CD4-positive, alpha-beta memory T cell (primary cell): ENCODE data around the gene HECA. TPM values are rescaled to one million over a fixed set of nuclear protein-coding genes. Genes with fewer than 3 reads are reported as not detected.
"Not testable (repeated sequence)": the region's sequence is repeated elsewhere in the genome, so short reads cannot be mapped to it uniquely, and the experiment has no call there.

Experiments
- CTCF ChIA-PET: fragments of 350-600 bp; sonication (Branson Sonifier 250); formaldehyde crosslinking; loops from one replicate; lab custom pipeline; 2021; ENCODE audit warnings: inconsistent platforms; ENCODE audit not compliant: partially characterized antibody; lab: Charles Lee
- POLR2A ChIA-PET: fragments of 350-600 bp; sonication (Branson Sonifier 250); formaldehyde crosslinking; loops from one replicate; lab custom pipeline; 2021; ENCODE audit not compliant: partially characterized antibody; lab: Charles Lee
- DNase-seq, 5 donors: peaks; one replicate each; pipeline versions ENCODE4 v3.0.0 to v3.0.0-alpha.2; 2020 to 2022; ENCODE audit warnings: mixed read lengths in 1 of 5
- H3K27ac ChIP-seq: one replicate; pipeline ENCODE4 v1.7.0; 2013; ENCODE audit warnings: low read depth, low read length
- H3K27me3 ChIP-seq: 2 replicates; pipeline ENCODE4 v1.7.0; 2013; ENCODE audit warnings: mild to moderate bottlenecking, low read length, moderate library complexity; ENCODE audit not compliant: insufficient read depth
- H3K36me3 ChIP-seq: 2 replicates; pipeline ENCODE4 v1.7.0; 2013; ENCODE audit warnings: mild to moderate bottlenecking, low read length, moderate library complexity; ENCODE audit not compliant: insufficient read depth
- H3K4me1 ChIP-seq: 2 replicates; pipeline ENCODE4 v1.7.0; 2013; ENCODE audit warnings: mild to moderate bottlenecking, low read length, moderate library complexity; ENCODE audit not compliant: insufficient read depth
- H3K4me3 ChIP-seq, 2 donors: one replicate each; pipeline ENCODE4 v1.7.0; 2013; ENCODE audit warnings: low read length in 2 of 2, mild to moderate bottlenecking in 1 of 2
- H3K9me3 ChIP-seq, 2 donors: one replicate each; pipeline ENCODE4 v1.7.0; 2013; ENCODE audit warnings: low read length in 2 of 2, control low read depth in 1 of 2; ENCODE audit not compliant: control insufficient read depth in 1 of 2
- H3K27ac Mint-ChIP-seq, 7 donors: one replicate each; pipeline ENCODE4 v1.8.0; 2020 to 2021; ENCODE audit warnings: mixed read lengths in 7 of 7, mild to moderate bottlenecking in 6 of 7, inconsistent platforms in 3 of 7, moderate library complexity in 3 of 7
- H3K27me3 Mint-ChIP-seq, 2 donors: one replicate each; pipeline ENCODE4 v1.8.0; 2020 to 2021; ENCODE audit warnings: mixed read lengths in 2 of 2
- H3K36me3 Mint-ChIP-seq, 2 donors: one replicate each; pipeline ENCODE4 v1.8.0; 2020 to 2021; ENCODE audit warnings: mixed read lengths in 2 of 2, inconsistent platforms in 1 of 2, mild to moderate bottlenecking in 1 of 2
- H3K4me1 Mint-ChIP-seq, 4 donors: one replicate each; pipeline ENCODE4 v1.8.0; 2020 to 2021; ENCODE audit warnings: mixed read lengths in 4 of 4, mild to moderate bottlenecking in 1 of 4
- H3K4me3 Mint-ChIP-seq, 8 donors: one replicate each; pipeline ENCODE4 v1.8.0; 2020 to 2021; ENCODE audit warnings: mixed read lengths in 8 of 8, mild to moderate bottlenecking in 7 of 8, moderate library complexity in 6 of 8, inconsistent platforms in 3 of 8
- H3K9me3 Mint-ChIP-seq, 8 donors: one replicate each; pipeline ENCODE4 v1.8.0; 2020 to 2021; ENCODE audit warnings: mixed read lengths in 8 of 8, mild to moderate bottlenecking in 5 of 8, inconsistent platforms in 3 of 8, moderate library complexity in 1 of 8
- intact Hi-C: fragments of 100-400 bp; cut with micrococcal nuclease; formaldehyde crosslinking; loops from one replicate; pipeline ENCODE4 v1.15.1; 2023
- polyA plus RNA-seq, 2 donors: library from polyadenylated mRNA; unstranded; fragments of 300-500 nt; fragmentation: Illumina TruSeq; gene quantifications; one replicate each; pipeline ENCODE4 v1.2.3, GENCODE V29; 2021
- total RNA-seq, 2 experiments: library from RNA; stranded (reverse); gene quantifications; one replicate each; pipeline ENCODE4 v1.2.3, GENCODE V29; 2021

HECA gene
- total and polyA plus RNA-seq, 4 experiments from 2014 or later, result 5.4 to 161 (median 83.2) TPM

DNA sequence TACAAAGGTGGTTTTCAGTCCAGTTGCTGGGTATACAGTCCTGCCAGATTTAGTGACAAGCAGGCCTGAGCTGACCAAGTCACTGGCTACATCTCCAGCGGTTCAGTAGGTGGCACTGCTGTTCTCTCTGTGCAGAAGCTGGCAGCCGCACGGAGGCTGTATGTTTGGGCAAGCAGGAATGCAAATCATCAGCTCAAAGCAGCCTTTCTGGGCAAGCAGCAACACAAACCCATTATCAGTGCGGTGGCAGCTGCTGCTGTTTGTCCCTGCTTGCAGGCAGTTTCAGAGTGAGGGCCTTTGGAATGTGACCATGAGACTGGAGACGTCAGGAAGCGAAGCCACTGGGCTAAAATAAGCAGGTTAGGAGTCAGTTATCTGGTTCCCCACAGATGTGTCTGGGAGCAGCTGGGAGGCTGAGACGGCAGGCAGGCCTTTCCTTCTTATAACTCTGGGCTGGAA is 84.4 kb downstream of the HECA start:
- no peaks in the 10 kb centered on the region for H3K27me3 Mint-ChIP-seq
- H3K27ac ChIP-seq, result no peak overlapping the region
- H3K4me3 ChIP-seq, result no peak overlapping the region
- ChIA-PET POLR2A (interaction anchor here (0.7 to 5.4 kb wide), 20 partner anchors 11 to 230 kb away, joined by 3 to 47 read pairs (median 6); partner anchors contain the start of genes CITED2 and TXLNB), CTCF (interaction anchor here (0.6 to 7.3 kb wide), 65 partner anchors 9 to 764 kb away, joined by 3 to 238 read pairs (median 6); partner anchors contain the start of genes CITED2 and TXLNB)
- peak overlapping the region; percentile 33 to 94 (median 87) for H3K27ac Mint-ChIP-seq
- peaks cover 0 to 4% (median 0%) of the 10 kb centered on the region in 8 donors for H3K9me3 Mint-ChIP-seq
- H3K36me3 Mint-ChIP-seq, result no peaks in the 10 kb centered on the region
- H3K27me3 ChIP-seq, result no peaks in the 10 kb centered on the region
- no peaks in the 10 kb centered on the region for H3K9me3 ChIP-seq
- peaks cover 8 to 13% (median 11%) of the 10 kb centered on the region in 4 donors for H3K4me1 Mint-ChIP-seq
- intact Hi-C loops, result loop anchor here (1.0 to 2.0 kb wide), 6 partner anchors 32 to 403 kb away; partner anchors contain the start of gene TXLNB
- peak; percentile 54 to 70 (median 68) for DNase-seq
- H3K4me1 ChIP-seq, result peaks cover 14% of the 10 kb centered on the region
- H3K4me3 Mint-ChIP-seq, result peak overlapping the region in 6 of 8 donors; percentile 23 to 80 (median 74)
- H3K36me3 ChIP-seq, result no peaks in the 10 kb centered on the region

- POLR2A ChIA-PET, result interaction anchor here (0.7 to 5.4 kb wide), 19 partner anchors 11 to 230 kb away, joined by 3 to 47 read pairs (median 7); partner anchors contain the start of genes CITED2 and TXLNB
- CTCF ChIA-PET, result interaction anchor here (0.6 to 7.3 kb wide), 63 partner anchors 9 to 764 kb away, joined by 3 to 238 read pairs (median 6); partner anchors contain the start of genes CITED2 and TXLNB
- no peaks in the 10 kb centered on the region for H3K27me3 ChIP-seq
- intact Hi-C loops, result loop anchor here (1.0 to 2.0 kb wide), 6 partner anchors 31 to 403 kb away; partner anchors contain the start of gene TXLNB
- Mint-ChIP-seq H3K9me3 (peaks cover 0 to 4% (median 0%) of the 10 kb centered on the region in 8 donors), H3K27me3 (no peaks in the 10 kb centered on the region), H3K27ac (peak overlapping the region in 6 of 7 donors; percentile 33 to 94 (median 88)), H3K4me3 (peak overlapping the region in 4 of 8 donors; percentile 23 to 80 (median 56)), H3K4me1 (peaks cover 8 to 13% (median 11%) of the 10 kb centered on the region in 4 donors), H3K36me3 (no peaks in the 10 kb centered on the region)
- H3K4me3 ChIP-seq, result no peak overlapping the region
- peaks cover 14% of the 10 kb centered on the region for H3K4me1 ChIP-seq
- no peak for DNase-seq
- no peak overlapping the region for H3K27ac ChIP-seq
- no peaks in the 10 kb centered on the region for H3K9me3 ChIP-seq
- no peaks in the 10 kb centered on the region for H3K36me3 ChIP-seq
Observed at GRCh38 chr6:139219746-139220145, 84.9 kb downstream of the HECA start.

DNA sequence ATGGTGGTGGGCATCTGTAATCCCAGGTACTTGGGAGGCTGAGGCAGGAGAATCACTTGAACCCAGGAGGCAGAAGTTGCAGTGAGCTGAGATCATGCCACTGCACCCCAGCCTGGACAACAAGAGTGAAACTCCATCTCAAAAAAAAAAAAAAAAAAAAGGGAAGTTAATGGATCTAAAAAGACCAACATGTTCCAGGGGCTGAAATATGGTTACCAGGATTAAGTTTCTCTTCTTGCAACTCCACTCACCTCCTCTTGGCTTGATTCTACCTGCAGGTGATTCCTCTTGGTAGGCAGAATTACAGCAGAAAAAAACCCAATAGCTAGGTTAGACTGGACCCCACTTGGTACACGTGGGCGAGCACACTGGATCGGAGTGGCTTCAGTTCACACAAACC is 93.5 kb downstream of the HECA start:
- intact Hi-C loops, H3K36me3 Mint-ChIP-seq, H3K36me3 ChIP-seq, H3K27me3 ChIP-seq, H3K27me3 Mint-ChIP-seq, H3K4me1 ChIP-seq, H3K4me3 ChIP-seq, DNase-seq, H3K27ac ChIP-seq, H3K9me3 ChIP-seq, H3K4me3 Mint-ChIP-seq, H3K9me3 Mint-ChIP-seq: not testable (repeated sequence)
- ChIA-PET POLR2A (interaction anchor here (0.8 kb wide), 1 partner anchor 51 kb away, joined by 3 read pairs; no protein-coding TSS in a partner anchor), CTCF (interaction anchor here (0.7 to 4.9 kb wide), 5 partner anchors 10 to 779 kb away, joined by 3 to 38 read pairs (median 4); no protein-coding TSS in a partner anchor)
- H3K27ac Mint-ChIP-seq, result peak overlapping the region in 1 of 7 donors; percentile 11
- H3K4me1 Mint-ChIP-seq, result peaks cover 6 to 13% (median 9%) of the 10 kb centered on the region in 4 donors

Other genes with a start within 250 kb of the HECA start
- 10 to 100 TPM; 61.7 to 69.3 TPM for gene REPS1, start 146.8 kb upstream of the HECA start, total RNA-seq
- gene REPS1, start 146.8 kb upstream of the HECA start, polyA plus RNA-seq, result 10 to 100 TPM; 22.3 to 44.2 TPM
- gene ABRACL, start 106.3 kb upstream of the HECA start, total RNA-seq, result 100 to 1,000 TPM; 103 to 112 TPM
- gene ABRACL, start 106.3 kb upstream of the HECA start, polyA plus RNA-seq, result 100 to 1,000 TPM; 249 to 289 TPM
- gene TXLNB, start 156.9 kb downstream of the HECA start, total RNA-seq, result 1 to 10 TPM; 1.4 to 1.6 TPM
- gene TXLNB, start 156.9 kb downstream of the HECA start, polyA plus RNA-seq, result under 1 TPM in 1 of 2 donors, not detected in 1; 0.78 TPM
- gene CITED2, start 239.6 kb downstream of the HECA start, total RNA-seq, result 100 to 1,000 TPM; 114 to 118 TPM
- gene CITED2, start 239.6 kb downstream of the HECA start, polyA plus RNA-seq, result 10 to 100 TPM; 37.1 to 50.8 TPM